ENCODE measurements around the gene KLHL25. TPM values are rescaled to one million over a fixed set of nuclear protein-coding genes. Genes with fewer than 3 reads are reported as not detected.

KLHL25 gene
- total and polyA plus RNA-seq, 2 of the 8 experiments (the other 6 are each of a cell fraction or from before 2014, with no cell fraction given) = 16.5 to 22.0 TPM

GRCh38 chr15:85763673-85764633 is 30.8 kb downstream of the KLHL25 start:
- H2BK5ac ChIP-seq (ENCODE audit: low read depth, low read length) = peak overlapping the region; percentile 12; the same call in 1 of the 2 replicates
- WGBS, 2 experiments (ENCODE audit: extremely low coverage in 1 of 2, insufficient coverage in 1 of 2, insufficient read length in 1 of 2, insufficient replicate concordance in 2 of 2, low coverage in 1 of 2, low lambda C conversion rate in 2 of 2, missing lambda C conversion rate in 1 of 2) = 93% methylated on average over 24 of the region's 28 CpGs; no CpG with 5 or more reads in 1 of the 2 experiments
- H3K23ac ChIP-seq (ENCODE audit: insufficient read length) = no peak overlapping the region
- H4K8ac ChIP-seq (ENCODE audit: extremely low read depth, insufficient read depth, low read length) = 0 out of 2 replicates have a peak overlapping the region, but pooled peaks have one; percentile 14
- H2BK12ac ChIP-seq (ENCODE audit: low read depth, low read length) = no peak overlapping the region; the same call in 1 of the 2 replicates
- peaks cover 13 to 21% of the 10 kb centered on the region in 2 experiments for H4K20me1 ChIP-seq (replicated peaks in 1 of 2; ENCODE audit: control insufficient read depth in 1 of 2, insufficient read depth in 2 of 2, low read length in 2 of 2)
- no peak overlapping the region for H2AK5ac ChIP-seq (ENCODE audit: low read depth, low read length)
- no peak overlapping the region for H2AFZ ChIP-seq (ENCODE audit: low read length)
- DNase-seq (ENCODE audit: low read depth in 1 of 2, low spot score in 2 of 2) (no peak), FAIRE-seq (no peak)
- H3K4ac ChIP-seq (replicated peaks; ENCODE audit: insufficient read length, low read depth, low read length) = peak overlapping the region; percentile 73
- H3K9ac ChIP-seq (replicated peaks in 1 of 4; ENCODE audit: extremely low read depth in 1 of 4, low read depth in 3 of 4, low read length in 3 of 4) = no peak overlapping the region
- peaks cover 0 to 8% (median 3%) of the 10 kb centered on the region in 4 experiments; a peak in 4 of 7 replicates for H3K4me1 ChIP-seq (replicated peaks in 1 of 4; ENCODE audit: control insufficient read depth in 3 of 4, insufficient read depth in 4 of 4, low read length in 3 of 4)
- no peak overlapping the region for H2BK20ac ChIP-seq (ENCODE audit: low read length)
- no peak overlapping the region for H2BK120ac ChIP-seq (replicated peaks; ENCODE audit: low read depth, low read length)
- H3K23me2 ChIP-seq (ENCODE audit: low read depth, low read length) = no peaks in the 10 kb centered on the region
- peak overlapping the region; percentile 53; the same call in 1 of the 2 replicates for H3K27ac ChIP-seq (ENCODE audit: low read depth, low read length)
- no peak overlapping the region for H3K4me2 ChIP-seq (ENCODE audit: insufficient read depth in 1 of 2, low read depth in 2 of 2, low read length in 2 of 2)
- H4K5ac ChIP-seq (ENCODE audit: insufficient read length, low read depth, low read length) = peak overlapping the region; percentile 19
- peaks cover 23% of the 10 kb centered on the region for H3K79me1 ChIP-seq (ENCODE audit: low read depth, low read length)
- peak overlapping the region; percentile 73 for H4K91ac ChIP-seq (replicated peaks; ENCODE audit: insufficient read length, low read length)
- H3K36me3 ChIP-seq (ENCODE audit: control insufficient read depth in 2 of 4, insufficient read depth in 4 of 4, low read length in 3 of 4) = peaks cover 0 to 6% (median 3%) of the 10 kb centered on the region in 4 experiments; a peak in 6 of 8 replicates
- H3K14ac ChIP-seq (ENCODE audit: insufficient read length) = no peak overlapping the region
- no peak overlapping the region for H3K56ac ChIP-seq (replicated peaks; ENCODE audit: insufficient read length, low read depth, low read length)
- ChIA-PET POLR2A (ENCODE audit: partially characterized antibody) (interaction anchor here (0.8 to 5.1 kb wide), 3 partner anchors 13 to 32 kb away, joined by 3 to 22 read pairs (median 3); no protein-coding TSS in a partner anchor), CTCF (ENCODE audit: partially characterized antibody) (interaction anchor here (0.9 to 3.9 kb wide), 7 partner anchors 12 to 77 kb away, joined by 3 to 14 read pairs (median 7); no protein-coding TSS in a partner anchor)
- peaks cover 0 to 53% of the 10 kb centered on the region in 2 experiments; a peak in 3 of 4 replicates for H3K79me2 ChIP-seq (ENCODE audit: control insufficient read depth in 1 of 2, insufficient read depth in 2 of 2, low read length in 2 of 2)
- peak overlapping the region; percentile 29 for H3K18ac ChIP-seq (ENCODE audit: extremely low read depth, low read length)
- no peaks in the 10 kb centered on the region for H3K27me3 ChIP-seq (replicated peaks in 1 of 4; ENCODE audit: control insufficient read depth in 3 of 4, extremely low read depth in 1 of 4, insufficient read depth in 3 of 4, low read length in 3 of 4)
- H2BK15ac ChIP-seq (ENCODE audit: low read length) = no peak overlapping the region
- no peak overlapping the region for H3K4me3 ChIP-seq (ENCODE audit: extremely low read depth in 1 of 4, insufficient read depth in 2 of 4, low read depth in 3 of 4, low read length in 4 of 4)
- no peaks in the 10 kb centered on the region; a peak in 1 of 4 replicates for H3K9me3 ChIP-seq (ENCODE audit: insufficient read depth in 2 of 2, low read depth in 1 of 2, low read length in 1 of 2)
- no peak for TF ChIP-seq ATF3 (IDR thresholded peaks at IDR 0.05; ENCODE audit: insufficient read depth, low read depth, low read length)
- TF ChIP-seq CTBP2 (IDR thresholded peaks at IDR 0.05; ENCODE audit: borderline replicate concordance, insufficient read depth, insufficient read length, low read length) = no peak
- no peak for TF ChIP-seq BACH1 (IDR thresholded peaks at IDR 0.05; ENCODE audit: low read length)
- TF ChIP-seq KDM5A (IDR thresholded peaks at IDR 0.05; ENCODE audit: low read length) = no peak
- no peak for TF ChIP-seq TCF12 (IDR thresholded peaks at IDR 0.05; ENCODE audit: low read depth, low read length)
- no peak for TF ChIP-seq RAD21 (IDR thresholded peaks at IDR 0.05 in 1 of 2, conservative IDR thresholded peaks at IDR 0.05 in 1 of 2; ENCODE audit: low read depth in 2 of 2, low read length in 2 of 2)
- no peak for TF ChIP-seq JUND (IDR thresholded peaks at IDR 0.05; ENCODE audit: low read length)
- TF ChIP-seq USF2 (IDR thresholded peaks at IDR 0.05; ENCODE audit: low read length) = no peak
